Measurements from ENCODE around the gene ASB2.

The ASB2 gene

GRCh38 chr14:93932642-93933041 is 43.7 kb downstream of the ASB2 start:
- no peak overlapping the region for H3K4me3 ChIP-seq (ENCODE audit: control insufficient read depth, low read depth, low read length)
- no peak for TF ChIP-seq CTCF (conservative IDR thresholded peaks at IDR 0.05; ENCODE audit: control insufficient read depth, insufficient read depth, low read depth, low read length)
- no peak for DNase-seq (ENCODE audit: low read depth)

DNA sequence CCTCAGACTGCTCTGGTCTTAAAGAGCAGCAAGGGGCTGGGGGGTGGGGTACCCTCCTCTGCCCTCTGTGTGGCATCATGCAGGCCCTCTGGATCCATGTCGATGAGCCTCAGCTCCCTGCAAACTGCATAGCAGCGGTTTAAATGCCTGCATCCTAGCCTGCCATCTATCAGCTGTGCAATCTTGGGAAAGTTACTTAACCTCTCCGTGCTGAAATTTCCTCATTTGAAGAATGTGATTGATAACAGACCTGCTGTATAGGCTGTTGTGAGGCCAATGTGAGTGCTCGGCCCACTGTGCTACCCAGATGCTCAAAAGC is 45.4 kb downstream of the ASB2 start:
- H3K4me3 ChIP-seq (ENCODE audit: control insufficient read depth, low read depth, low read length): no peak overlapping the region
- TF ChIP-seq CTCF (conservative IDR thresholded peaks at IDR 0.05; ENCODE audit: control insufficient read depth, insufficient read depth, low read depth, low read length): no peak
- DNase-seq (ENCODE audit: low read depth): no peak

- no peak for DNase-seq (ENCODE audit: low read depth)
- no peak for TF ChIP-seq CTCF (conservative IDR thresholded peaks at IDR 0.05; ENCODE audit: control insufficient read depth, insufficient read depth, low read depth, low read length)
Observed at GRCh38 chr14:93930296-93930988, 45.9 kb downstream of the ASB2 start.

DNA sequence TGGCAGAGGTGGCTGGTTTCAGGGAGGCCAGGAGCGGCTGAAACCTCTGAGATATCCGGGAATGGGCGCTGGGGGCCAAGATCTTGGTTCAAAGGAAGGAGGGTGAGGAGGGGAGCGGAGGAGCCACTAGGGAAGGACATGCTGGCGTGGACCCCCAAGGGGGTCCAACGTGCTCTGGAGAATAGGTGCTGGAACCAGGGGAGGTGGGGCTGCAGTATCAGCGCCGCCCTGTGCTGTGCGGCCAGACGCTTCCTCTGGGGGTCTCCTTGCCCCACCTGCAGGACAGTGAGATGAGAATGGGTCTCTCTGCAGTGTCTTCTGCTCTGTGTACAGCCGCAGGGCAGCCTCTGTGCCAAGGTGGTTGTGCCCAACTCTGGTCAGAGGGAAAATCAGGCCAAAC is 46.7 kb downstream of the ASB2 start:
- no peak overlapping the region for H3K4me3 ChIP-seq (ENCODE audit: control insufficient read depth, low read depth, low read length)
- TF ChIP-seq CTCF (conservative IDR thresholded peaks at IDR 0.05; ENCODE audit: control insufficient read depth, insufficient read depth, low read depth, low read length): no peak
- DNase-seq (ENCODE audit: low read depth): no peak

More at GRCh38 chr14:93930296-93930988, 45.9 kb downstream of the ASB2 start:
- H3K4me3 ChIP-seq (ENCODE audit: control insufficient read depth, low read depth, low read length): no peak overlapping the region

DNA sequence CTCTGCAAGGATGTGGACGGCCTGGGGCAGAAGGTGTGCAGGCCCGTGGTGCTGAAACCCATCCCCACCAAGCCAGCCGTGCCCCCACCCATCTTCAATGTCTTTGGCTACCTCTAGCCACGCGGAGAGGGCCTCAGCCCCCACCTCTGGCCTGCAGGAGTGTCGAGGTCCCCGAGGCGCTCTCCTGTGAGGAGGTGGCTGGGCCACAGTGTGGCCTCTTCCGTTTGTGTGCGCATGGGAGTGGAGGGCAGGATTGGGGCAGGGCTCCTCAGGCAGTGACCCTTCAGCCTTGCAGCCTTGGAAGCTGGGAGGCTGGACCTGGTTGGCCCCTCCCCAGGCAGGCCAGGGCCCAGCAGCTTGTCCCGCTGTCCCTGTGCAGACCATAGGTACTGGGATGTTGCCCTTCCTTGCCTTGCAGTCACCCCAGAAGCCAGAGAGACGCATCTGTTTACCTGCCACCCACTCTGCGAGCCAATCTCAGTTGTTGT is 47.3 kb downstream of the ASB2 start:
- H3K4me3 ChIP-seq (ENCODE audit: control insufficient read depth, low read depth, low read length): no peak overlapping the region
- no peak for DNase-seq (ENCODE audit: low read depth)
- TF ChIP-seq CTCF (conservative IDR thresholded peaks at IDR 0.05; ENCODE audit: control insufficient read depth, insufficient read depth, low read depth, low read length): no peak

- TF ChIP-seq CTCF (conservative IDR thresholded peaks at IDR 0.05; ENCODE audit: control insufficient read depth, insufficient read depth, low read depth, low read length): no peak
- DNase-seq (ENCODE audit: low read depth): no peak
- H3K4me3 ChIP-seq (ENCODE audit: control insufficient read depth, low read depth, low read length): no peak overlapping the region
Observed at GRCh38 chr14:93928184-93929047, 48.0 kb downstream of the ASB2 start.

Measured in fibroblast of mammary gland (primary cell).